K562 (cell line): ENCODE results near the gene SHF. TPM values are rescaled to one million over a fixed set of nuclear protein-coding genes. Genes with fewer than 3 reads are reported as not detected.

ENCODE experiments used
- ASH1L ChIP-seq: fragments of 450-650 bp; IDR thresholded peaks from 2 replicates; pipeline ENCODE4 v1.6.1; 2018; ENCODE audit warnings: borderline replicate concordance, mild to moderate bottlenecking, low read depth; ENCODE audit not compliant: partially characterized antibody
- CBFA2T3 ChIP-seq: fragments of 450-650 bp; IDR thresholded peaks from 2 replicates; pipeline ENCODE4 v1.6.1; 2017
- CSDE1 ChIP-seq, 2 experiments: fragments of 450-650 bp; IDR thresholded peaks; 2 replicates each; pipeline ENCODE4 v1.6.1; 2016; ENCODE audit warnings: mild to moderate bottlenecking in 1 of 2
- CXXC5 ChIP-seq: fragments of 250-450 bp; sonication (Bioruptor Pico); IDR thresholded peaks from 2 replicates; pipeline ENCODE4 v1.8.0; 2022; ENCODE audit warnings: inconsistent platforms, mild to moderate bottlenecking, moderate library complexity
- EP300 ChIP-seq: IDR thresholded peaks from 2 replicates; pipeline ENCODE4 v1.6.1; 2012; ENCODE audit warnings: low read length, improper control_type of control experiment
- ESRRA ChIP-seq: fragments of 450-650 bp; IDR thresholded peaks from 2 replicates; pipeline ENCODE4 v1.6.1; 2014; ENCODE audit warnings: low read depth, mild to moderate bottlenecking, moderate library complexity, borderline replicate concordance
- FOXP4 ChIP-seq: sonication (generic); formaldehyde crosslinking; IDR thresholded peaks from 2 replicates; pipeline ENCODE4 v1.8.0; 2022; ENCODE audit warnings: mild to moderate bottlenecking, missing genetic modification reagents, borderline replicate concordance
- MTA2 ChIP-seq: fragments of 450-650 bp; IDR thresholded peaks from 2 replicates; pipeline ENCODE4 v1.6.1; 2016; ENCODE audit warnings: low read depth
- MYNN ChIP-seq, 2 experiments: sonication (generic); formaldehyde crosslinking in 1 of 2; IDR thresholded peaks; 2 replicates each; pipeline versions ENCODE4 v1.5.0 to v1.6.1; 2016 to 2020; ENCODE audit warnings: antibody characterized with exemption in 1 of 2, missing genetic modification reagents in 1 of 2
- NCOR1 ChIP-seq: fragments of 450-650 bp; IDR thresholded peaks from 2 replicates; pipeline ENCODE4 v1.6.1; 2016; ENCODE audit warnings: mild to moderate bottlenecking, moderate library complexity
- NELFE ChIP-seq: IDR thresholded peaks from 2 replicates; pipeline ENCODE4 v1.6.1; 2011; ENCODE audit warnings: mild to moderate bottlenecking; ENCODE audit not compliant: insufficient read depth, insufficient read length
- PHF21A ChIP-seq: fragments of 450-650 bp; IDR thresholded peaks from 2 replicates; pipeline ENCODE4 v1.6.1; 2017; ENCODE audit warnings: low read depth, borderline replicate concordance
- POLR2AphosphoS2 ChIP-seq: IDR thresholded peaks from 2 replicates; pipeline ENCODE4 v1.6.1; 2012; ENCODE audit warnings: low read length, improper control_type of control experiment
- RBM39 ChIP-seq: fragments of 200-400 bp; formaldehyde crosslinking; optimal IDR thresholded peaks from 2 replicates; pipeline ENCODE3; 2018; ENCODE audit warnings: low read depth, low read length
- SP1 ChIP-seq: sonication (generic); formaldehyde crosslinking; IDR thresholded peaks from 2 replicates; pipeline ENCODE4 v1.8.1; 2022; ENCODE audit warnings: mild to moderate bottlenecking, missing genetic modification reagents
- SRSF7 ChIP-seq: fragments of 200-400 bp; formaldehyde crosslinking; optimal IDR thresholded peaks from 2 replicates; pipeline ENCODE3; 2017; ENCODE audit warnings: mild to moderate bottlenecking, low read depth, low read length
- TEAD1 ChIP-seq, 2 experiments: fragments of 450-650 bp in 1 of 2; sonication (generic) in 1 of 2; formaldehyde crosslinking; IDR thresholded peaks; 2 replicates each; pipeline versions ENCODE4 v1.4.0 to v1.8.0; 2020 to 2022; ENCODE audit warnings: mild to moderate bottlenecking in 2 of 2, missing genetic modification reagents in 1 of 2
- THRB ChIP-seq: fragments of 450-650 bp; formaldehyde crosslinking; conservative IDR thresholded peaks from 2 replicates; pipeline ENCODE4 v1.4.0; 2022; ENCODE audit warnings: mild to moderate bottlenecking, missing genetic modification characterization
- WHSC1 ChIP-seq: IDR thresholded peaks from one replicate; pipeline ENCODE4 v1.6.1; 2012; ENCODE audit warnings: low read length, control low read depth, inconsistent platforms
- XRCC5 ChIP-seq: fragments of 200-400 bp; formaldehyde crosslinking; IDR thresholded peaks from 2 replicates; pipeline ENCODE4 v1.6.1; 2017; ENCODE audit warnings: low read depth, mild to moderate bottlenecking, low read length
- ZBTB8A ChIP-seq: fragments of 450-650 bp; IDR thresholded peaks from 2 replicates; pipeline ENCODE4 v1.6.1; 2018; ENCODE audit warnings: mild to moderate bottlenecking, moderate library complexity; ENCODE audit not compliant: partially characterized antibody
- ZKSCAN1 ChIP-seq: fragments of 150-350 bp; IDR thresholded peaks from 2 replicates; pipeline ENCODE4 v1.6.1; 2016; ENCODE audit warnings: low read depth, low read length
- polyA plus RNA-seq, 8 experiments: library from polyadenylated mRNA; depleted of rRNA in 4 of 8; stranded (reverse) in 5 of 8; unstranded in 3 of 8; fragments of >200 nt; fragmentation: Nextera tagmentation in 2 of 8; fragmentation: Illumina TruSeq in 1 of 8; extraction: Ambion mirVana in 2 of 8; extraction: Trizol in 1 of 8; gene quantifications; 2 replicates each; pipeline versions ENCODE4 v1.2.1 to v1.2.3, GENCODE V29; 2011 to 2014; ENCODE audit warnings: inconsistent platforms in 1 of 8, missing spikeins in 1 of 8
- total RNA-seq, 7 experiments: library from RNA; depleted of rRNA in 6 of 7; stranded (reverse); fragments of >200 nt in 6 of 7; fragmentation: Illumina TruSeq in 2 of 7; extraction: Trizol in 2 of 7; gene quantifications; 2 replicates each; pipeline versions ENCODE4 v1.2.1 to v1.2.3, GENCODE V29; 2011 to 2021; ENCODE audit warnings: low replicate concordance in 1 of 7
- TF ChIP-seq, protein P1 (sequence below): fragments of 250-450 bp; sonication (Bioruptor Pico); IDR thresholded peaks from 2 replicates; pipeline ENCODE4 v1.5.0; 2021; ENCODE audit warnings: mild to moderate bottlenecking, borderline replicate concordance

Gene SHF
- total and polyA plus RNA-seq, 9 of the 15 experiments (the other 6 are each of a cell fraction or from before 2014, with no cell fraction given), result 0.51 to 2.2 (median 0.85) TPM; not detected in 2

DNA sequence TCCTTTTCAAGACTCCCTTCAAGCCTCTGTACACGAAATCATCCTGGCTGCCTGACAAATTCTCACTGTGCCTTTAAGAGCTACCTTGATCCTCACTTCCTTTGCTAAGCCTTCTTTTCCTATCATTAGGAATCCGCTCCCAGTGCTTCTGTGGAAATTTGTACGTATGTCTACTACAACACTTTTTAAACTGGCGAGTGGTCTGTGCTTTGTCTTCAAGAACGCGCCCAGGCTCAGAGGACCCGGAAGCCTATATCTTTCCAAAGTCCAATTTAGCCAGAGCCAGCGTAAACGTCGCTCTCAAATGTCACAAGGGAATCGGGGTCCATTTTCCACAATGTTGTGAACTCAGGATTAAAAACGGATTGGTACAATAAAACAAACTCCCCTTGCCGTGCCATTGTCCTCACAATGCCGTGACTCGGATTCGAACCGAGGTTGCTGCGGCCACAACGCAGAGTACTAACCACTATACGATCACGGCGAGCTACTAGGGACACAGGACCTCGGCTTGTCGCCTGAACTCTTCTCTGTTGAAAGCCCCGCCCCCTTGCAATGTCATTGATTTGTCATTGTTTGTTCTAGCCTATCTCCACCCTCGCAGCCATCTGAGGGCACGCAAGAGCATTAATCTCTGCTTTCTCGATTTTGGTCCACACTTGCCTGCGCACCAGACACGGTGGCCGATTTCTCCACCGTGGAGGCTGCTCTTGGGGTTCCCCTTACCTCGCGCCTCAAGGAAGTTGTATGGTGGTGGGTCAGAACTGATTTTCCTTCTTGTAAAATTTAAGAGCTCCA is 12.4 kb upstream of the SHF start (continued):
- no peak for TF ChIP-seq ASH1L
- peak; percentile 46; the same call in 1 of the 2 replicates for TF ChIP-seq ZKSCAN1
- peak; percentile 62 for TF ChIP-seq CBFA2T3
- TF ChIP-seq WHSC1, result no peak
- TF ChIP-seq CSDE1 (IDR thresholded peaks at IDR 0.05), result peak in 1 of 2 experiments; percentile 90; a peak in 2 of 4 replicates
- no peak for TF ChIP-seq SRSF7
- TF ChIP-seq SP1, result peak; percentile 99
- TF ChIP-seq EP300, result peak; percentile 71
- no peak for TF ChIP-seq POLR2AphosphoS2
- no peak for TF ChIP-seq NELFE
- TF ChIP-seq CXXC5 (CRISPR knock-in tag), result peak; percentile 68
- TF ChIP-seq TEAD1 (CRISPR knock-in tag; IDR thresholded peaks at IDR 0.05), result peak; percentile 19 to 55; a peak in 1 of 4 replicates
- 0 out of 2 replicates have a peak, but pooled peaks have one; percentile 8 for TF ChIP-seq MTA2
- peak; percentile 61; the same call in 1 of the 2 replicates for TF ChIP-seq MYNN (IDR thresholded peaks at IDR 0.05)
- TF ChIP-seq MYNN (CRISPR knock-in tag; IDR thresholded peaks at IDR 0.05), result no peak
- TF ChIP-seq ESRRA, result peak; percentile 96
- 0 out of 2 replicates have a peak, but pooled peaks have one; percentile 19 for TF ChIP-seq THRB (CRISPR knock-in tag)
- no peak for TF ChIP-seq FOXP4 (CRISPR knock-in tag)
- TF ChIP-seq XRCC5, result peak; percentile 75
- TF ChIP-seq PHF21A, result no peak
- TF ChIP-seq RBM39, result peak; percentile 46
- peak; percentile 74 for TF ChIP-seq ZBTB8A
- TF ChIP-seq, protein P1, sequence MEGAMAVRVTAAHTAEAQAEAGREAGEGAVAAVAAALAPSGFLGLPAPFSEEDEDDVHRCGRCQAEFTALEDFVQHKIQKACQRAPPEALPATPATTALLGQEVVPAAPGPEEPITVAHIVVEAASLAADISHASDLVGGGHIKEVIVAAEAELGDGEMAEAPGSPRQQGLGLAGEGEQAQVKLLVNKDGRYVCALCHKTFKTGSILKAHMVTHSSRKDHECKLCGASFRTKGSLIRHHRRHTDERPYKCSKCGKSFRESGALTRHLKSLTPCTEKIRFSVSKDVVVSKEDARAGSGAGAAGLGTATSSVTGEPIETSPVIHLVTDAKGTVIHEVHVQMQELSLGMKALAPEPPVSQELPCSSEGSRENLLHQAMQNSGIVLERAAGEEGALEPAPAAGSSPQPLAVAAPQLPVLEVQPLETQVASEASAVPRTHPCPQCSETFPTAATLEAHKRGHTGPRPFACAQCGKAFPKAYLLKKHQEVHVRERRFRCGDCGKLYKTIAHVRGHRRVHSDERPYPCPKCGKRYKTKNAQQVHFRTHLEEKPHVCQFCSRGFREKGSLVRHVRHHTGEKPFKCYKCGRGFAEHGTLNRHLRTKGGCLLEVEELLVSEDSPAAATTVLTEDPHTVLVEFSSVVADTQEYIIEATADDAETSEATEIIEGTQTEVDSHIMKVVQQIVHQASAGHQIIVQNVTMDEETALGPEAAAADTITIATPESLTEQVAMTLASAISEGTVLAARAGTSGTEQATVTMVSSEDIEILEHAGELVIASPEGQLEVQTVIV, result no peak
- TF ChIP-seq NCOR1, result peak; percentile 5
